CD4-positive, alpha-beta T cell treated with Interleukin-12 subunit alpha and Interleukin-12 subunit beta, for 1 hour (primary cell): Measurements from ENCODE around the gene CD207.
A peak's percentile ranks its signal among the peaks of the same experiment; 100 is the strongest.
"Not testable (repeated sequence)": the region's sequence is repeated elsewhere in the genome, so short reads cannot be mapped to it uniquely, and the experiment has no call there.

Experiments
- DNase-seq: peaks from one replicate; pipeline ENCODE4 v3.0.0-alpha.2; 2020

Gene CD207

DNA sequence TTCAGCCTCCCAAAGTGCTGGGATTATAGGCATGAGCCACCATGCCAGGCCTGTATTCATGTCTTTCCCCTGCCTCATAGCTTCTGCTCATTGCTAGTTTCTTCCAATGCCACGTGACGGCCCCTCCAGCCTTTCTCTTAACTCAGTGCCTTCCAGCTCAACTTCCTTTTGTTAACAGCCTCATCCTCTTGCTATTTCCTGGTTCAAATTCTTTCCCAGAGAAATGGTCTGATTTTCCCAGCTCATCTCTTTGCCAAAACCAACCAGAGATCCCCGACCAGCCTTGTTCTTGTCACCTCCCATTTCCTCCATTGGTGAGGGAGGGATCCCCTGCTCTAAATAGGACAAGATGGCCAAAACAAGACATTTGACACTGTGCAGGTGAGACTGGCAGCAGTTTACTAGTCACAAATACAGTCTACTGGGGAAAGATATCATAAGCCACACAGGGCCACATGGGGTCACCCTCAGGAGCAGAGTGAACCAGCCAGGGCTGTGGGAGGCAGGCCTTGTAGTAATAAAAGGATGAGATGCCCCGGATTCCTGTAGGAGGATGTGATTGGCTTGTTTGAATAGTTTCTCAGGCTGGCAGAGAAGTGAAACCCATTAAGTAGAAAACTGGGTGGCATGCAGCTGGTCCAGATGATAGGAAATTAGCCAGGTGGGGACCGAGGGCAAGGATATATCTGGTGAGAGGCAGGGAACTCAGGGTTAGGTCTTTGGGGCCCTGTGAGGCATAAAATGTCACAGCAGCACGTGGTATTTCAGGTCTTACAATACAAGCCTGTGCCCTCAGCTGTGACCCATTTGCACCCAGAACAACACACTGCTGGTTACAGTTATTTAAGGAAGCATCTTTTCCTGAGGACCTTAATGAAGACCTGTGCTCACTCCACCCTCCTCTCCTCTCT lies 6.4 kb downstream of the CD207 start:
- DNase-seq = no peak

DNA sequence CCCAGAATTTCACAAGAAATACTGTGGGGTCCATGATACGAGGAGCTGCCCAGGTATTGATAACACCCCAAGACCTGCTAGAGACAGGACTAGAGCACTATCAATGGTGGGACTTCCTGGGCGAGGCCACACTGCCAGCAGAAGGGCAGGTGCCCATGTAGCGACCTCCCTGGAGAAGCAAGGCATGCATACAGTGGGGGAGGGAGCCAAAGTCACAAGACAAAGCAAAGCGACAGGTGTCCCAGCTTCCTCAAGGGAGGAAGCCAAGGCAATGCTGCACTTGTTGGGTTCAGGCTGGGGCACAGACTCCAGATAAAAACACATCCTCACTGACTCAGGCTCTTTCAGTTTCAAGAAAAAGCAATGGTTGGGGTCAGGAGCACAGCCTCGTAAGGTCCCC lies 7.5 kb downstream of the CD207 start:
- DNase-seq = no peak

DNA sequence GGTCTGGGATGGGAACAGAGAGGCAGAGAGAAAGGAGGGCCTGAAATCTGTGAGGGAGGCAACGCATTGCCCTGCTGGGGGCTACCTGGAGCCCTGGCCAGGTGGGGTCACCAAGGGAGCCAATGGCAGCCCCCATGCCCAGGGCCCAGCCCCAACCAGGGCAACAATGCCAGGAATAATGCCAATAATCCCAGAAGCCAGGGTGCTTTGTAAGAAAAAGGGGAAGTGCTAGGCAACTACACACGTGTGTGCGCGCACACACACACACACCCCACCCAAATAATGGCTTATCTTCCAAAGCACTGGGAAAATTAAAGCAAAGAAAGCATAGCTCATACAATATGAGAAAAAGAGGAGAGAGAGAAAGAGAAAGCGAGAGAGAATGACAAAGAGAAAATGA lies 8.2 kb downstream of the CD207 start:
- DNase-seq = no peak

DNA sequence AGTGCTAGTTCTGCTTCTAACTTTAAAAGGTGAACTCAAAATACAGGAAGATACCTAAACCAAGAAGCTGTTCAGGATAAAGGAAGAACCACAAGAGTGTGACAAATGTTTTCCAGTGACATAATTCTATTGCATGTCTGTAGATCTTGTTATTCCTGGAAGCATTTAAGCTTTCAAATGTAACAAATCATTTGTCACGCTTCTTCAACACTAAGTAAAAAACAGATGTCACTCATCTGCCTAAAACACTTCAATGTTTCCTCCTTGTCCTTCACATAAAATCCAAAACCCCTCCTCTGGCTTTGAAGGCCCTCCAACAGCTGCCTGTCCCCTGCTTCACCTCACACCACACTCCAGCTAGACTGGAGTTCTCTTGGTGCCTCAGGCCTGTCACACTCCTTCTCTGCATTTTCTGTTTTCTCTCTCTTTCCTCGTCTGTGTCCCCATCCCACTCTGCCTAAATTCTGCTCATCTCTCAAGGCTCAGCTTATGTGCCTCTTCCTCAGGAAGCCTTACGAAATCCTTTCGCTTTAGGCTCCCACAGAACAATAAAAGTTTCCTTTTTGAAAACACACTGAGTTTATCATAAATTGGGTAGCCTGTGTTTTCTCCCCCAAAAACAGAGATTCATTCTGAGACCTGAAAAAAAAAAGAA lies 8.8 kb downstream of the CD207 start:
- DNase-seq = no peak

DNA sequence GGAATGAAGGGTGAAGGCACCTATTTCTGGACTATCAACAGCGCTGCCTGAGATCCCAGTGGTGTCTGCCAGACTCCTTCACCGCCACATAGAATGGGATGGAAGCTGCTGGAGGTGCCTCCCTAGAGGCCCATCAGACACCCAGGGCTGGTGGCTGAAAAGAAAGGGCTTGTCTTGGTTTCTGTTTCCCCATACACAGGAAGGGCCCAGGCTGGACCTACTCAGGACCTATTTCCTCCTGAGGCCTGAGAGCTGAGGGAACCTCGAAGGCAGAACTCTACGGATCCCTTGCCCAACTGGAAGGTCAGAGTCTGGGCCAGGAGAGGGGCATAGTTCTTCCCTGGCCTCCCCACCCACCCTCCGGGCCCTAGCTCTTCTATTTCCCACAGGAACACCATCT lies 12.4 kb downstream of the CD207 start:
- DNase-seq = no peak

DNA sequence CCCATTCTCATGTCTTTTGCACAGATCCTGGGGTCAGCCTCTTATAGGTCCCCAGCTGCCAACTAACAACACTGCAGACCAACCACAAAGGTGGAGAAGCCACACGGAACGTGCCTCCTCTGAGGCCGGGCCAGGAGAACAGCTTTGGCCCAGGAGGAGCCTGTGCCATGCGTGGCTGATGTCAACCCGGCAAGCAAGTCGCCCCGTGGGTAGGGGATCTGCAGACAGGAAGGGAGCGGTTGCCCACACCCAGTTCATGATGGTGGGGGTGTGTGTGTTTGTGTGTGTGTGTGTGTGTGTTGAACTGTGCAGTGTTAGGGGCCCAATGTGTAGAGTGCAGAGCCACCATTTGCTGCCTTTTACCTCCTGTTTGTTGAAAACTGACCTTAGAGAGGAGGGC lies 12.8 kb downstream of the CD207 start:
- DNase-seq = peak; percentile 3

DNA sequence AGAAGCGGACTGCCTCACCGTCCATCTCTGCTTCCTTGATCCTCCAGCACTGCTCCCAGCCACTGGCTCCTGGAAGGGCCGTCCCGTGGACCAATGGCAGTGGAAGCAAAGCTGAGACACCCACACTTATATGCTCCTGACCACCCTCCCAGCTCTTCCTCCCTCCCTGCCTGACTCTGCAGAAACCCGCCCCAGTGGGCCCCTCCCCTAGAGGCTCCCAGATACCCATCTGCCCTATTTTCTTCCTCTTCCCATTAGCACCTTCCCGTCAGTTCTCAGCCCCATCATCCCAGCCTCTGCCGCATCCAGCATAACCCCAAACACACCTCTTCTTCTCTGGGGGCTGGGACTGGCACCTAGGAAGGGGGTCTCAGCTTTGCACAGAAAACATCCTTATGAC lies 15.1 kb downstream of the CD207 start, which contains the start of gene CLEC4F:
Gene CLEC4F (minus strand): TSS at position 101 of the 400 bp plus-strand sequence. CDS start 76 bp downstream, at position 25.
- no peak for DNase-seq

DNA sequence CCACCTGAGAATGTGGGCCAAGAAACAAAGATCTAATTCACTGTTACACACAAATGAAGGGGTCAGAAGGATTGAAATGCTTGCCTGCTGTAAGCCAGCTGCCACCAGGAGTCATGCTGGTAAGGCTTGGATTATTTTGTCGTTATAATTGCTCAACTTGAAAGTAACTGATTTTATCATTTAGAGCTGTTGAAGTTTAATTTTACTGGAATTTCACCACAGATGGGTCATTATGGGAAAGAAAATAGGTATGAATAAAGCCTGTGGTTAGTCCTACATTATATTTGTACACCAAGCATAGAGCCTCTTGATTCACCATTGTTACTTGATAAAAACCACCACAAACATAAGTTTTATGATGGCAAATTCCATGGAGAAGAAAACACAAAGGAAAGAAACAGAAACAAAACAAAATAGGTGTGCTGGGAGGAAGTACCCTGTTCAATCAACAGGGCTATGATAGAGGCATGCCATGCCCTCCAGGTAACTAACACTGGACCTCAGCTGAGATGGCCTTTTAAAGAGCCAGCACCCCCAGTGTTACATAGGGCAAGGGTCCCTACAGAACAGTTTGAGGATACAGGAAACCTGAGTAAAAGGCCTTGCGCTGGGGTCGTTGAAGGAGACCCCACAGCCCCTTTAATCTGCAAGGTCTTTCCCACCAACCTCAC lies 18.2 kb downstream of the CD207 start:
- DNase-seq = no peak

DNA sequence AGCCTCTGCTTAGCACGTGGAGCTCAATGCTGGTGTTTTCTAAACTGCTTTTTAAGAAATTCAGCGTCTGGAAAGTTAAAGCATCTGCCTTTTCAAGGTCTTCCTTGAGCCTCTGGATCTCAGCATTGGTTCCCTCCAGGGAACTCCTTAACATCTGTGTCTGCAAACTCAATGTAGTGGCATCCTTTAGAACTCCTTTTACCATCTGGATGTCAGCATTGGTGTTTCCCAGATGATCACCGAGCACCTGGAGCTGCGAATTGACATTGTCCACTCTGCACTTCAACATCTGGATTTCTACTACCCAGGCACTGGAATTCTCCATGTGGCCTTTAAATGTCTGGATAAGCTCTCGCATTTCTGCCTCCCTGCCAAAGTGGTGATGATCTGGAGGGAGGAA lies 18.9 kb downstream of the CD207 start:
- no peak for DNase-seq

DNA sequence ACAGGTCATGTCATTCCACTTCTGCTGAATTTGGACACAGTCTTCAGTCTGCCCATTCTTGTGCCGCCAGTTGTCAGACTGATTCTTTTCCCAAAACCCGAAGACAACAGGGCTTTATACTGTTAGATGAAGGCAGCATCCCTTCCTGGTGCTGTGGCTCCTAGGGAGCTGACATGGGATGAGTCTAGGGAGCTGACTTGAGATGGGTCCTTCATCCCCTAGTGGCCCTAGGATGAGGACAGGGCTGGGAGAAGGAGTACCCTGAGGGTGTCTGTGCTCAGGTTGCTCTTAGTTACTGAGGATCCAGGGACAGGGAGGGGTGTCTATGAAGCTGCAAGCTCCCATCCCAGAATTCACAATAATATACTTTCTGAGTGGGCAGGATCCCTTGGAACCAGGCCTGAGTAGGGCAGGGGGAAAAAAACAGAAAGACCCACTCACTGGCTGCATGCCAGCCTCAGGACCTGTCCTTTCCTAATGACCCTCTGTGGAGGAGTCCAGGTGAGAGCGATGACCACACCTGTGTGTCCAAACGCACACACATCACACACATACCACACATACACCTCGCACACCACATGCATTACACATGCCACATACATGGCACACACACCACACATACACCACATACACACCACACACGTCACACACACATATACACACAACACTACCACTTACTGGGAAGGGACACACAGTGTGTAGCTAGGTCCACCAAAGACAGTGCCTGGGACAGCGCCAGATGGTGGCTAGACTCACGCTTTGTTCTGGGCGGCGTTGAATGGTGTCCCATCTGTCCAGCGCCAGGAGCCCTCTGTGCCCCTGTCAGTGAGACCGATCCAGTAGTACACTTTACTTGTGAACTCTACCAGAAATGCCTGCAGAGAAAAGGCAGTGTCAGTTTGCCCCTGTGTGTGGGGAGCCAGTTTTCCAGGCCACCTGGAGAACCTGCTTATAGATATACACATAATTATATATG lies 26.3 kb downstream of the CD207 start:
- DNase-seq = no peak

DNA sequence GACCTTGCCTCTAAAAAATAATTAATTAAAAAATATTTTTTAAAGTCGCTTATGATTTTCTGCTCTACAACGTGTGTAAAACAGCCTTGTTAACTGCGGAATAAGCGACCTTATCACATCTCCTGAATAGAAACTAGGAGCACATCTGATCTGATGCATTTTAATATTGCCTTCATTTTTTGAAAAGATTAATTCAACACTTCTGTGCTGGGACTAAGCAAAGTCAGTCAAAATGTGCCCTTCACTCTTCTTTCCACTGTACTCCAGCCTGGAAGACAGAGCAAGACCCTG lies 27.8 kb downstream of the CD207 start:
- DNase-seq = no peak

DNA sequence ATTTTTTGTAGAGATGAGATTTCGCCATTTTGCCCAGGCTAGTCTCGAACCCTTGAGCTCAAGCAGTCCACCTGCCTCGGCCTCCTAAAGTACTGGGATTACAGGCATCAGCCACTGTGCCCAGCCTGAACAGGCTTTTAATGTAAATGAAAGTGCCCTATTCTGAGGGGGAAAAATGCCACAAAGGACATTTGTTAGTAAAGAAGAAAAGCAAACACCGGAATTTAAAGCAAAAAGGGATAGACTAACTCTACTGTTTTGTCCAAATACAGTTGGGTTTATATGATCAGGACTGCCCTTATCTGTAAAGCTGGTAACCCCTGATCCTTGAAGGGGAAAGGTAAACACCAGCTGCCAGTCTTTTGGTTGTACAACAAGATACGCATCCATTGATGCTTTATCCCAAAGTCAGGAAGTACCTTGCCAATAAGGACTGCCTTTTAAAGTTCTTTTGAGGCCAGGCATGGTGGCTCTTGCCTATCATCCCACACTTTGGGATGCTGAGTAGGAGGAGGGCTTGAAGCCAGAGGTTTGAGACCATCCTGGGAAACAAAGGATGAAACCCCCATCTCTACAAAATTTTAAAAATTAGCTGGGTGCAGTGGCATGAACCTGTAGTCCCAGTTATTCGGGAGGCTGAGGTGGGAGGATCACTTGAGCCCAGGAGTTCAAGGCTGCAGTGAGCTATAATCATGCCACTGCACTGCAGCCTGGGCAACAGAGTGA lies 28.4 kb downstream of the CD207 start:
- DNase-seq = no peak

DNA sequence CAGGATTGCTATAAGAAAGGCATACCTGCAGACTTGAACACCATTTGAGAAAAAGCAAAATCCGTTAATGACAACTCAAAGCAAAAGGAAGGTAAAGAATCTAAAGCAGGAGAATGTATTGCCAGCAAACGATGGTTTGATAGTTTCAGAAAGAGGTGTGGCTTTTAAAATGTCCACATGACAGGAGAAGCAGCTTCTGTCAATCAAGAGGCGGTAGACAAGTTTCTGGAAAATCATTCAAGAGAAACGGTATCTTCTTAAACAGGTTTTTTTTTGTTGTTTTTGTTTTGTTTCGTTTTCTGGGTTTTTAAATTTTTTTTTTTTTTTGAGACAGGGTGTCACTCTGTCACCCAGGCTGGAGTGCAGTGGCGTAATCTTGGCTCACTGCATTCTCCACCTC lies 29.0 kb downstream of the CD207 start:
- DNase-seq = no peak

DNA sequence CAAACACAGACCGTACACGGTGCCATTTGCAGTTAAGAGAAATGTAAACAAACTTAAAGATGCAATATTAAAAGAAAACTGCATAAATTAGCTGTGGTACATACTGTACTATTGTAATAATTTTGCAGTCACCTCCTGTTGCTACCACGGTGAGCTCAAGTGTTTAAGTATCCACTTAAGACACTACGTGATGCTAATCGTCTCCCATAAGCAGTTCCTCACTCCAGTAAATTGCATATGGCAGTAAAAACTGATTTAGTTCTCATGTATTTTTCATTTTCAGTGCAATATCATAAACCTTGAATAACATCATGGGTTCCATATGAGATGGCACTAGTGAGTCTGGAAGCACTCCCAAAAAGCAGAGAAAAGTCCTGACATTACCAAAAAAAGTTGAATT lies 29.6 kb downstream of the CD207 start:
- no peak for DNase-seq

DNA sequence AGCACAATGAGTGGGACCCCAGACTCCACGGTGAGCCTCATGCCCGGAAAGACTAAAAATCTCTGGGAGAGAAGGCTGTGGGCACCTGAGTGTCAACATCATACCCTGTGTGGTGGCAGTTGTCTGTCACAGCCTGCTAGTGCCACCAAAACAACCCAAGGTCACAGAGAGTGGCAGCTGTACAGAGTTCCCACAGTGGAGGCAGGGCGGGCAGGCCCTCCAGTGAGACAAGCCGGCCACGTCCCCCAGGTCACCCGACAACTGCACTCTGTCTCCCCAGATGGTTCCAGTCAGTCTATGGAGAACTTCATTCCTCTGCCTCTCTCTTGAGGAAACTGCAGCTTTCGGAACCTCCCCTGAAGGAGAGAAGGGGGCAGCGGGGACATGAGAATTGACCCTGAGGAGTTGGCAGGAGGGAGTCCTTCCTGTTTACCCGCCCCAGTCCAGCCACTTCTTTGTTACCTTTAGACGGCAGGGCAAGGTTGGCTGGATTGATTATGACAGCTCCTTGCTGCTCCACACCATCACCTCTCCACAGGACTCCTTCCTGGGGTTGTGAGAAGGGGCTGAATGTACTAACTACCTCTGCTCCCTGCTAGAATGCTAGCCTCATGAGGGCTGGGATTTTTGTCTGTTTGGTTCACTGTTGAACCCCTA lies 33.9 kb downstream of the CD207 start:
- DNase-seq = no peak

DNA sequence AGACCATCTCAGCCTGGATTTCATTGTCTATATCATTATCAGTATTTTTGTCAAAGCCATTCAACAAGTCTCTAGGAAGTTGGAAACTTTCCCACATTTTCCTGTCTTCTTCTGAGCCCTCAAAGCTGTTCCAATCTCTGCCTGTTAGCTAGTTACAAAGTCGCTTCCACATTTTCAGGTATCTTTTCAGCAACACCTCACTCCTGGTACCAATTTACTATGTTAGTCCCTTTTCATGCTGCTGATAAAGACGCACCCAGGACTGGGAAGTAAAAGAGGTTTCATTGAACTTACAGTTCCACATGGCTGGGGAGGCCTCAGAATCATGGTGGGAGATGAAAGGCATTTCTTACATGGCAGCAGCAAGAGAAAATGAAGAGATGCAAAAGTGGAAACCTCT lies 35.9 kb downstream of the CD207 start:
- DNase-seq = no peak

DNA sequence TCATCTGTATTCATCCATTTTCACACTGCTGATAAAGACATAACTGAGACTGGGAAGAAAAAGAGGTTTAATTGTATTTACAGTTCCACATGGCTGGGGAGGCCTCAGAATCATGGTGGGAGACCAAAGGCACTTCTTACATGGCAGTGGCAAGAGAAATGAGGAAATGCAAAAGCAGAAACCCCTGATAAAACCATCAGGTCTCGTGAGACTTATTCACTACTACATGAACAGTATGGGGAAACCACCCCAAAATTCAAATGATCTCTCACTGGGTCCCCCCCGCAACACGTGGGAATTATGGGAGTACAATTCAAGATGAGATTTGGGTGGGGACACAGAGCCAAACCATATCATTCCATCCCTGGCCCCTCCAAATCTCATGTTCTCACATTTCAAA lies 37.6 kb downstream of the CD207 start:
- not testable (repeated sequence) for DNase-seq

DNA sequence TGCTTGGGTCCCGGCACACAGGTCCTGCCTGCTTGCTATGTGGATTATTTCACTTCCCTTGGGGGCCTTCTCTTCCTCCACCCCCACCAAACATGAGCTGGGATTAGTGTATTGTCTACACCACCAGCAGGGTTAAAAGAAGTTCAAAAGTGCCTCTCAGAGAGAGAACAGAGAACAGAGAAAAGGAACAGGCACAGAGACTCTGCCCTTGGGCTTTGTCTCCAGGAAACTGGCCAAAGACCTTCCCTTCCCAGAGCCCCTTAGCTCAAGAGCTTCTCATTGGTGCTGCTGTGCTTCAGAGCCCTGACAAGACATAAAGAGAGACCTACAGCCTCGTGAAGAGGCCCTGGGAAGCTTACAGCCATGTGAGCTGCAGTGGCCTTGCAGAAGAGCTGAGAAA lies 38.1 kb downstream of the CD207 start:
- DNase-seq = no peak

DNA sequence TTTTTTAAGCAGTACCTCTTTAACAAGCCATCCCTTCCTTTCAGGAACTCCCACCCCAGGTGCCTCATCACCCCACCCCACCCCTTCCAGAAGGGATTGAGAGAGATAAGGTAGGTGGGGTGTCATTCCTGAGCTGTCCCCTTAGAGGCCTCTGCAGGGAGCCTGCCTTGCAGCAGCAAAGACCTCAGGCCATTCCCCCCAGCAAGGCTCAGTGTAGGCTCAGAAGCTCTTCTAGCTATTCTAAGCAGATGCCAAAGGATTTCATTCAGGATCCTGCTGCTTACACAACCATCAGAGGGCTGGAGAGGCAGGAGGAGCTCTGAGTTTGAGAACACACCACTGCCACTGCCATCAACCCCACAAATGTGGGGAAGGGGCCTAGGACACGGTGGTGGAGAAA lies 39.4 kb downstream of the CD207 start:
- no peak for DNase-seq

DNA sequence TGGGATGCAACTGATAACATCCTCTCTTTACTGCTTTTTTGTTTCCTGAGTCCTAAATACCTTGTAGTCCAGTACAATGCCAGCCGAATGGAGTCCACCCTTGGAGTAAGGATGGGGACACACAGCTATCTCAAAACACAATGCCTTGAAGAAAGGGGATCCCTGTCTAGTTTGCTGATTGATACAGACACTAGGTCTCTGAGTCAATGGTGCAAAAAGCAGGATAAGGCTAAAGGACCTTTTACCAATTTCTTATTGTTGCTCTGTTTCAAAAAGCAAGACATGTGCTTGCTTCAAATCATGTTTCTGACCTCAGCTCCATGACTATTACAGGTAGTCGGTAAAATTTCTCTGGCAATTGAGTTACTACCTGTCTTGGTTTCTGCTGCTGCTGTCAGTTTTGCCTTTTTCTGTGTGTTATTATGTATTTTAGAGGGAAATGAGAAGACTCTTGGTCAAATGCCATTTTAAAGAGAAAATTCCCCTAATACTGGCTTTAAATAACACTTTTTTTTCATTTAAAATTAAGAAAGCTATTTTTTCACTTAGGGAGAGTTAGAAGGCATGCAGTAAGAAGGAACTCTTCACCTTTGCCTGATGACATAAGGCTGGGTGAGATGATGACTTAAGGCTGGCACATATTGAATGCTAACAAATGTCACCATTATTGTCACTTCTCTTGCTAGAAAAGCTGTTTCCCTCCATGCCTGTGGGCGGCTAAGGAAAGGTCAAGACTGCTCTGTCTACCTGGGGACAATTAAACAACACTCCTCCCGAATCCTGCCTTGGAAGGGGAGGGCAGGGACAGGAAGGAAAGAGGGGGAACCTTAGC lies 40.2 kb downstream of the CD207 start:
- no peak for DNase-seq

DNA sequence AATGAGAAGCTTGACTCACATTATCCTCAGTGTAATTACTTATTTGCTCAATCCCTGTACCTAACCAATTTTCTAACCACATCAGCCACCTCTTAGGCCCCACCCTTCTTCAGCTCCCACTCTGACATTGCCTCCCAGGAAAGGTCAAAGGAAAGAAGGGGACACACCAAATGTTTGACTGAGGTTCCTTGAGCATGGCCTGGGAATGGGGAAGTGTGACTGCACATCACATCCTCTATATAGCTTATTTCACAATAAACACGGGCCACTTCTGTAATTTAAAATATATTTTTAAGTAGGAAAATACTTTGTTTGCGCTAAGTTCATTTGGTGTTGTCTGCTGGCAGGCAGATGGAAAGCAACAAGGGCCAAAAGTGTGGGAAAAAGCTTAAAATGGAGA lies 42.2 kb downstream of the CD207 start:
- DNase-seq = no peak
